ENCODE measurements around the gene ZBTB46. TPM values are rescaled to one million over a fixed set of nuclear protein-coding genes. Genes with fewer than 3 reads are reported as not detected.

ZBTB46 gene
- total RNA-seq, 4 donors from 2014 or later: 11.5 to 20.4 (median 12.6) TPM

- Histone ChIP-seq H3K4me3 (no peak overlapping the region), H3K4me1 (peaks cover 0 to 36% (median 0%) of the 10 kb centered on the region in 4 donors), H3K27me3 (no peaks in the 10 kb centered on the region), H3K9me3 (no peaks in the 10 kb centered on the region), H3K27ac (peak overlapping the region in 1 of 4 donors; percentile 61), H3K36me3 (peaks cover 0 to 36% (median 0%) of the 10 kb centered on the region in 3 donors)
- no peak for DNase-seq (ENCODE audit: low spot score in 2 of 2)
- WGBS, 2 donors: 73 to 85% methylated on average over 23 to 31 of the region's 33 CpGs
- no peak for TF ChIP-seq EP300 (IDR thresholded peaks at IDR 0.05)
- no peak for TF ChIP-seq CTCF (IDR thresholded peaks at IDR 0.05)
- no peak for TF ChIP-seq POLR2A (IDR thresholded peaks at IDR 0.05)
These were observed 57.4 kb downstream of the ZBTB46 start for GRCh38 chr20:63773571-63774241.

GRCh38 chr20:63772781-63773518 is 58.1 kb downstream of the ZBTB46 start:
- DNase-seq (ENCODE audit: low spot score in 2 of 2): no peak
- peaks cover 0 to 41% (median 0%) of the 10 kb centered on the region in 3 donors for H3K36me3 ChIP-seq
- H3K27ac ChIP-seq: peak overlapping the region in 1 of 4 donors; percentile 61
- TF ChIP-seq EP300 (IDR thresholded peaks at IDR 0.05): no peak
- TF ChIP-seq CTCF (IDR thresholded peaks at IDR 0.05): no peak
- no peak for TF ChIP-seq POLR2A (IDR thresholded peaks at IDR 0.05)
- H3K9me3 ChIP-seq: no peaks in the 10 kb centered on the region
- peaks cover 0 to 36% (median 0%) of the 10 kb centered on the region in 4 donors for H3K4me1 ChIP-seq
- WGBS, 2 donors: 56 to 66% methylated on average over 20 of the region's 20 CpGs
- no peak overlapping the region for H3K4me3 ChIP-seq
- H3K27me3 ChIP-seq: no peaks in the 10 kb centered on the region

GRCh38 chr20:63771046-63771707 is 59.9 kb downstream of the ZBTB46 start:
- Histone ChIP-seq H3K4me3 (no peak overlapping the region), H3K27ac (no peak overlapping the region), H3K9me3 (no peaks in the 10 kb centered on the region), H3K27me3 (no peaks in the 10 kb centered on the region), H3K36me3 (peaks cover 0 to 58% (median 0%) of the 10 kb centered on the region in 3 donors), H3K4me1 (peaks cover 0 to 36% (median 0%) of the 10 kb centered on the region in 4 donors)
- TF ChIP-seq CTCF (IDR thresholded peaks at IDR 0.05): no peak
- TF ChIP-seq POLR2A (IDR thresholded peaks at IDR 0.05): no peak
- no peak for TF ChIP-seq EP300 (IDR thresholded peaks at IDR 0.05)
- 92 to 94% methylated on average over 51 of the region's 52 CpGs for WGBS, 2 donors
- no peak for DNase-seq (ENCODE audit: low spot score in 2 of 2)

- Histone ChIP-seq H3K36me3 (peaks cover 0 to 48% (median 0%) of the 10 kb centered on the region in 3 donors), H3K4me1 (peaks cover 0 to 26% (median 0%) of the 10 kb centered on the region in 4 donors), H3K4me3 (no peak overlapping the region), H3K9me3 (no peaks in the 10 kb centered on the region), H3K27ac (no peak overlapping the region), H3K27me3 (no peaks in the 10 kb centered on the region)
- no peak for TF ChIP-seq CTCF (IDR thresholded peaks at IDR 0.05)
- TF ChIP-seq POLR2A (IDR thresholded peaks at IDR 0.05): no peak
- no peak for TF ChIP-seq EP300 (IDR thresholded peaks at IDR 0.05)
- no peak for DNase-seq (ENCODE audit: low spot score in 2 of 2)
- WGBS, 2 donors: 86 to 90% methylated on average over 31 of the region's 31 CpGs
These were observed 61.1 kb downstream of the ZBTB46 start for GRCh38 chr20:63769891-63770474.

Data from tibial nerve (tissue), 4 donors.